HG02642 (cell line): Measurements from ENCODE around the gene ATOX1.

ENCODE experiments used
- ATAC-seq: cut with Tn5 transposase; IDR thresholded peaks from one replicate; pipeline ENCODE4 v1.9.1; 2021; ENCODE audit warnings: mild to moderate bottlenecking; ENCODE audit not compliant: unreplicated experiment, poor library complexity

The ATOX1 gene

DNA sequence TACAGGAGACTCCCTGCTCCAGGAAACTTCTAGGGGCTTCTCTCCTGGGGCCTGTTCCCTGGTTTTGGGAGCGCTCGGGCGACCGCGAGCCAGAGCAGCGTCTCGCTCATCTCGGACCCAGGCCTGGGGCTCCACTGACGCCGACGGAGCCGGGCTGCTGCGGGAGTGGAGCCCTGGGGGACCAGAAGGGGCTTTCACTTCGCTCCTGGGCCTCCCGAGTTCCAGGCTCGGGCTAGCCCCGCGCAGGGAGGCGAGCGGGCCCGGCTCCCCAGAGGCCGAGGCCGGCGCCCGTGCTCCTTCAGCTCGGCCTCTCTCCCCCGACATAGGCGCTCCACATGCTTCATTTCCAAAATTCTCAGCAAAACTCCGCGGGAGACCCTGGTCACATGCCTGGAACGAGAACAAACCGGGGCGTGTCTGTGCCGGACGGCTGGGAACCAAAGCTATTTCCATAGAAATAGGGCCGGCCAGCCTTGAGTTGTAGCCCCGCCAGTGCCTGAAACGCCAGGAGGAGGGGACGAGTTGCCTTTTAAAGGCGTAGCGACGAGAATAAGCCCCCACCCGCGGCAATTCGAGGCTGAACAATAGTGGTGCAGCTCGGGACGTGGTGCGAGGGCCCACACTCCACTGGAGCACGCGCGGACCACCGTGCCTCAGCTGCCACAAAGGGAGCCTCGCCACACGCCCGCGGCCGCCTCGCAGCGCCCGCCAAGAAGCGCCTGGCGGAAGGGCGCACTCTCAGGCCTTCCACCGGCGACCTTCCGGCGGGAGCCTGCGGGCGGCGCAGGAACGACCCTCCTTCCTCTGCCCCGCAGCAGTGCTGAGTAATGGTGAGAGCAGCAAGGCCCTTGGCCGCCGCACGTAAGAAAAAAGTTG lies 12.2 kb upstream of the ATOX1 start:
- ATAC-seq = peak; percentile 34

DNA sequence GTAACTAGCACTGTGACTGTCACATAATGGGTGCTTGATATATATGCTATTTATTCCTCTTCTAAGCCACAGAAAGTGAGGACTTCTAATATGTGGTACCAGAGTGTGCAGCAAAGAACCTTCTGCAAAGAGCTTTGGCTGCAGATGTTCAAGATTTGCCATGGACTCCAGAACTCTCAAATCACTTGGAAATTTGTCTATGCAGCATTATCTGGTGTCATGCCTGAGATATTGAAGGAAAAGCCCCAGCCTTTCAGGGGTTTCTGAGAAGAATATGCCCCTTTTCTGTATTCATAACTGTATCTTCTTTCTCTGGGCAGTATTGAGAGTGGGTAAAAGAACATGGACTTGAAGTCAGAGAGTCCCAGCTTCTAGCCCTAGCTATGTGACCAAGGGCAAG lies 8.5 kb upstream of the ATOX1 start:
- no peak for ATAC-seq

DNA sequence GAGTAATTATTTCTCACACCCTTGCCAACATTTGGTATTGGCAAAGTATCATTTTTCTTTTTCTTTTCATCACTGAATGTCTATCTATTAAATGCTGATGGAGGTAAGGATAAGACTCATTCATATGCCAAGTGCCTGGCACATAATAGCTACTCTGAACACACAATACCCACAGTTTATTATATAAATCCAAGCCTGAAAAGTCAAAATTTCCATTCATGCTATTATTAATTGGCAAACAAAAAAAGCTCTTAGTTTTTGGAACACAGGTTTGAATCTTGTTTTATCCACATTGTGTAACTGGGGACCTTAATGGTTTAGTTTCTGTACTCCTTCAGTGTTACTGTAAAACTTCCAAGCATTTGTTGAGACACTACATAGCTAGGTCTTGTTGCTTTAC lies 6.4 kb upstream of the ATOX1 start:
- no peak for ATAC-seq

DNA sequence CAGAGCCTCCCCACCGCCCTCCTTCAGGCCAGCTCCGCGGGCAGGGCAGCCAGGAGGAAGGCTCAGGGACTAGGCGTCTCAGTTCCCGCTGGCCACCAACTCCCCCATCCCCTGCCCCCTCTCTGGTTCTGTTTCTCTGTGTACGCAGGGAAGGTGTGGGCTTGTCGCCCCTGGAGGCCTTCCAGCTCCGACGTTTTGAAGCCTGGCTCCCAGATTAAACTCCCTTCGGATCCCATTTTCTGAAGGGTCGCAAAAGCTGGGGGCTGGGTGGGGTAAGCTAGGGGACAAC lies 346 bp downstream of the ATOX1 start:
- ATAC-seq = peak; percentile 27

GRCh38 chr5:151757233-151758140 lies 944 bp downstream of the ATOX1 start:
- peak; percentile 11 for ATAC-seq

DNA sequence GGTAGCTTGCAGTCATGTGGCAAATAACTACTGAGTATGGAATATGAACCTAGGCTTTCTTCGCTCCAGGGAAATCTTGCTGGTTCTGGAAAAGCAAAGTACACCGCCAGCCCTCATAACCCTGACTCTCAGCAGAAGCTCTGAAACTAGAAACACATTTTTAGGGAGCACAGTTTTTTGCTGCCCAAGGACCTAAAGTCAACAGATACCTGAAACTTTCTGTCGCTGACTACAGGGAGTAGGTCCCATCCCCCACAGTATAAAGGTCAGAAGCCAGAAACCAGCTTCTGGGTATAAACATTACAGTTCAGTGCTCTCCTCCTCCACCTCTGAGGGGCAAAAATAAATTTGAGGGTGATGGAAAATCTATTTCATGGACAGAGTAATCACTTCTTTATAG lies 3.0 kb downstream of the ATOX1 start:
- no peak for ATAC-seq

- no peak for ATAC-seq
Observed at GRCh38 chr5:151751593-151751992, 6.8 kb downstream of the ATOX1 start.

DNA sequence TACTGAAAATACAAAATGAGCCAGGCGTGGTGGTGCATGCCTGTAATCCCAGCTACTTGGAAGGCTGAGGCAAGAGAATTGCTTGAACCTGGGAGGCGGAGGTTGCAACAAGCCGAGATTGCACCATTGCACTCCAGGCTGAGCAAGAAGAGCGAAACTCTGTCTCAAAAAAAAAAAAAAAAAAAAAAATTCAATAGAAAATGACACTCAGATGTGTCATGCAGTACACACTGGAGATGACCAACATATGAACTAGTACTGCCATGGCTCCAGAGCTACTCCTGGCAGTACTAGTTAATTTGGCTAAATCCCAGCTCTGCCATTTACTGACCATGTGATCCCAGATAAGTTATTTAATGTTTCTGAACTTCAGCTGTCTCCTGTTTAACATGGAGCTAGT lies 7.3 kb downstream of the ATOX1 start:
- ATAC-seq = no peak

DNA sequence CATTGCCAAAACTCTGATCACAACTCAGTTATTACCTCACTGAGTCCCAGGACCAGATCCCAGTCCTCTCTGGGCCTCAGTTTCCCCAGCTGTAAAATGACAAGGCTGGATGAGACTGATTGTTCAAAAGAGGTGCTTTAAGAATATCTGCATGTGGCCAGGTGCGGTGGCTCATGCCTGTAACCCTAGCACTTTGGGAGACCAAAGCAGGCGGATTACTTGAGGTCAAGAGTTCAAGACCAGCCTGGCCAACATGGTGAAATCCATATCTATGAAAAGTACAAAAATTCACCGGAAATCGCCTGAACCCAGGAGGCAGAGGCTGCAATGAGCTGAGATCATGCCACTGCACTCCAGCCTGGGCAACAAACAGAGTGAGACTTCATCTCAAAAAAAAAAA lies 8.3 kb downstream of the ATOX1 start:
- no peak for ATAC-seq

DNA sequence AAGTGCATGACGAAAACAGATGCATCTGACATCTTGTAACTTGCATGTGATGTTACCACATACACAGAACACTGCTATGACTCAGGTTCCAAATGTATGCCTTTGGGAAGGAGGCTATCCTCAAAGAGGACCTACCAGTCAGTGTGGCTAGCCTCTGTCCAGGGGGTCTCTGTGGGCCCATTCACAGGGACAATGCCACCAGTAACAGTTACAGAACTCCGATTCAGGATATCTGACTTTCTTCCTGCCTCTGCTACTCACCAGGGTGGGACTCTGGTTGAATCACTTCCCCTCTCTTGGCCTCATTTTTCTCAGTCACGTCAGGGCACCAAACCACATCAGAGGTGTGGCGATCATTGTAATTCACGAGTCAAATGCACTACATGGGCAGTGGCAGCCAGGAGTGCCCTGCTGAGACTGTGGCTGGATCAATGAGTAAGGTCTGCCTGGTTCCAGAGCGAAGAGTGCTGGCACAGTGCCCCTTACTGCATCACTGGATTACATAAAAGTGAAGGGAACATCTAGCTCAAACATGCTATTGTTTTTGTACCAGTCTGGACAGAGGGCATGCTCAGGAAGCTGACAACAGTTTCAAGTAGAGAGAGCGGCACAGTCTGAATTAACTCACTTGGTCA lies 13.2 kb downstream of the ATOX1 start:
- no peak for ATAC-seq

DNA sequence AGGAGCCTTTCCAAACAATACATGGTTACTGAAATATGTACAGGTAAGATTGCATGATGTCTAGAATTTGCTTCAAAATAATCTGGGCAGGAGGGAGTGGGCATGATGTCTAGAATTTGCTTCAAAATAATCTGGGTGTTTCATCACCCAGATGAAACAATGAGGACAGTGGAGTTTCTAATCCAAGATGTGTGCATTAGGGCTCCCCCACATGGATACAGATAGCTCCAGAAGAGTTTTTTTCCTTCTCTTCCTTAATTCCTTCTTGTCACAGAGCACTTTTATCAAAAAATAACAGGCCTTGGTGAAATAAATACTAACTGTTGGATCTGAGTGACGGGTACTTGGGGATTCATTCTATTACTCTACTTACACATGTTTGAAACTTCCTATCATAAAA lies 14.9 kb downstream of the ATOX1 start:
- no peak for ATAC-seq

DNA sequence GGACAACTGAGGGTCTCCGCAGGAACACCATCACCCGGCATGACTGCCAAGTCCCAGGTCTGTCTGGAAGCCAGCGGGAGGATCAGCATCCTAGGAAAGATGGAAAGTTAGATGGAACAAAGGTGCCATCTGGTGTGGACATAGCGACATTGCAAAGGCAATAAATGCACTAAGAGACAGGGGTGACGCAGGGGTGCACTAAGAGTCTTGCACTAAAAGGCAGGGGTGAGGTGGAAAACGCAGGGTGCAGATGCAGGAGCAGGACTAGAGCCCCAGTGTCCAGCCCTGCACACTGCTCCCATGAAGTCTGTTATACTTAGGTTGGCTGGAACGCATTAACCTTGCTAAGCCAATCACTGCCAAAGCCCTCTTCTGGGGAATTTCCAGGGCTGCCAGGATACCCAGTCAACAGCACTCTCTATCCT lies 15.5 kb downstream of the ATOX1 start:
- no peak for ATAC-seq

DNA sequence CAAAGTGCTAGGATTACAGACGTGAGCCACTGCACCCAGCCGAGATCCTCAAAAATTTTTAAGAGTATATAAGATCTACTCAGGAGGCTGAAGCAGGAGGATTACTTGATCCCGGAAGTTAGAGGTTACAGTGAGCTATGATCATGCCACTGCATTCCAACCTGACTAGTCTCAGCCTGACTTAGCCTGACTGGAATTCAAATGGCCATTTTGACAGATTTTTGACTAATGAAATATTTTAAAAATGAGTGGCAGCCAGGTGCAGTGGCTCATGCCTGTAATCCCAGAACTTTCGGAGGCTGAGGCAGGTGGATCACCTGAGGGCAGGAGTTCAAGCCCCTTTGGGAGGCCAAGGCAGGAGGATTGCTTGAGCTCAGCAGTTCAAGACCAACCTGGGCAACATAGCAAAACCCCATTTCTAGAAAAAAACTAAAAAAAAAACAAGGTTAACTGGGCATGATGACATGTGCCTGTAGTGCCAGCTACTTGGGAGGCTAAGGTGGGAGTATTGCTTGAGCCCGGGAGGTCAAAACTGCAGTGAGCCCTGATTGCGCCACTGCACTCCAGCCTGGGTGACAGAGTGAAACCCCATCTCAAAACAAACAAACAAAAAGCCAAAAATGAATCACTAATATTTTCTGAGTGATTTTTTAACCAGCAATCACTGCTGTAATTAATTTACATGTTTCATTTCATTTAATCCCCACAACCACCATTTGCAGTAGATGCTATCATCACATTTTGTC lies 16.6 kb downstream of the ATOX1 start:
- ATAC-seq = no peak

- ATAC-seq = peak; percentile 18
Observed at GRCh38 chr5:151740958-151741373, 17.5 kb downstream of the ATOX1 start.

GRCh38 chr5:151740336-151740942 lies 18.0 kb downstream of the ATOX1 start:
- peak; percentile 62 for ATAC-seq

GRCh38 chr5:151739939-151740335 lies 18.5 kb downstream of the ATOX1 start:
- no peak for ATAC-seq

- ATAC-seq = no peak
Observed at GRCh38 chr5:151739395-151739794, 19.0 kb downstream of the ATOX1 start.

DNA sequence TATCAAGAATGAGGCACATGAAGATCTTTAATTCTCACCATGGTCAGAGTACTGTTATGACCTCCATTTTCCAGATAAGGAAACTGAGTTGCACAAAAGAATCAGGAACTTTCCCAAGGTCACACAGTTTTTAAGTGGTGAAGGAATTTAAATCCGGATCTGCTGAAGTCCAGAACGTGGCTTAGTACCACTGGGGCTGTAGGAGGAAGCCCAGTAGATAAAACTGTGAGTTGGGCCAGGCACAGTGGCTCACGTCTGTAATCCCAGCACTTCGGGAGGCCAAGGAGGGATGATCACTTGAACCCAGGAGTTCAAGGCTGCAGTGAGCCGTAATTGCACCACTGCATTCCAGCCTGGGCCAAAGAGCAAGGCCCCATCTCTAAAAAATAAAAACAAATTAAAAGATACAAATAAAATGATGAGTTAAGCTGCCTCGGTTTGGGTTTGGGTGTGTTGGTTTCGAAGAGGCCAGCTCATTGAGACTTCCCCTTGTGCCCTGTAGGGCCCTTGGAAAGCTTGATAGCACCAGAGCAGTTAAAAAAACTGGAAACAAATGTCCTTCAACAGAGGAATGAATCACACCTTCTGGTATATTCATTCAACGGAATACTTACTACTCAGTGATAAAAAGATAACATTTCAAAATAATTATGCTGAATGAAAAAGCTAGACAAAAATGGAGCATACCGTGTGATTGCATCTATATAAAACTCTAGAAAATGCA lies 20.1 kb downstream of the ATOX1 start:
- ATAC-seq = no peak

DNA sequence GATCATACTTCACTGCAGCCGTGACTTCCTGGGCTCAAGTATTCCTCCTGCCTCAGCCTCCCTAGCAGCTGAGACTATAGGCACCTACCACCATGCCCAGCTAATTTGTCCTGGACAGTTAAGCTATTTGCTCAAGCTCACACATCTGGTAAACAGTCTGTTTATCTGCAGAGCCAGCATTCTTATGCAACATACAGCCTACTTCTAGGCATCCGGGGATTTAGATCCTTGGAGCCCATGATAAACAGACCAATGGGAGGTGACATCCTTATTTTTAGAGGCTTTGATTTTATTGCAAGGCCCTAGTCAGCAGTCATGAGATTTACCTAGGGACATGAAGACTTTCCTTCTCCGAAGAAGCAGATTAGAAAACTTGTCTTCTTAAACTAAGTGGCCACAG lies 21.0 kb downstream of the ATOX1 start:
- ATAC-seq = no peak
